Calu3 (cell line): ENCODE measurements around the gene CEACAM21. TPM values are rescaled to one million over a fixed set of nuclear protein-coding genes. Genes with fewer than 3 reads are reported as not detected.

Experiments used
- BruUV-seq: library from RNA; stranded (reverse); fragments of 400-500 nt; replicated peaks from 2 replicates; lab custom pipeline; 2021; lab: Mats Ljungman, UMichigan
- CTCF ChIA-PET: fragments of 300-600 bp; sonication (Branson Sonifier 250); formaldehyde crosslinking; loops from one replicate; lab custom pipeline; 2022; ENCODE audit warnings: antibody characterized with exemption; lab: Charles Lee
- DNase-seq: peaks from one replicate; pipeline ENCODE4 v3.0.0; 2022
- H3K27ac Mint-ChIP-seq: one replicate; pipeline ENCODE4 v1.8.0; 2022; ENCODE audit warnings: mixed read lengths; ENCODE audit not compliant: unreplicated experiment
- H3K27me3 Mint-ChIP-seq: one replicate; pipeline ENCODE4 v1.8.0; 2022; ENCODE audit warnings: mixed read lengths; ENCODE audit not compliant: unreplicated experiment
- H3K36me3 Mint-ChIP-seq: one replicate; pipeline ENCODE4 v1.8.0; 2022; ENCODE audit warnings: mild to moderate bottlenecking, moderate library complexity, mixed read lengths; ENCODE audit not compliant: insufficient read depth, unreplicated experiment
- H3K4me1 Mint-ChIP-seq: one replicate; pipeline ENCODE4 v1.8.0; 2022; ENCODE audit warnings: mild to moderate bottlenecking, low read depth, mixed read lengths; ENCODE audit not compliant: unreplicated experiment
- H3K4me3 Mint-ChIP-seq: one replicate; pipeline ENCODE4 v1.8.0; 2022; ENCODE audit warnings: mild to moderate bottlenecking, low read depth, moderate library complexity, mixed read lengths; ENCODE audit not compliant: unreplicated experiment
- H3K9me3 Mint-ChIP-seq: one replicate; pipeline ENCODE4 v1.8.0; 2022; ENCODE audit warnings: low read depth, mixed read lengths; ENCODE audit not compliant: unreplicated experiment
- intact Hi-C: fragments of 100-400 bp; cut with micrococcal nuclease; formaldehyde crosslinking; loops from one replicate; pipeline ENCODE4 v1.10.0; 2022; ENCODE audit not compliant: unreplicated experiment
- total RNA-seq: library from RNA; stranded (reverse); gene quantifications from 2 replicates; pipeline ENCODE4 v1.2.3, GENCODE V29; 2022
- TF ChIP-seq, protein P1 (sequence below): fragments of 200-600 bp; IDR thresholded peaks from one replicate; pipeline ENCODE4 v1.8.0; 2022; ENCODE audit warnings: antibody characterized with exemption; ENCODE audit not compliant: unreplicated experiment

The CEACAM21 gene
- total RNA-seq, 1 experiment from 2014 or later, result not detected

- Mint-ChIP-seq H3K4me3 (no peak overlapping the region), H3K9me3 (no peaks in the 10 kb centered on the region), H3K36me3 (no peaks in the 10 kb centered on the region), H3K27me3 (peaks cover 100% of the 10 kb centered on the region), H3K27ac (no peak overlapping the region), H3K4me1 (no peaks in the 10 kb centered on the region)
- TF ChIP-seq, protein P1, sequence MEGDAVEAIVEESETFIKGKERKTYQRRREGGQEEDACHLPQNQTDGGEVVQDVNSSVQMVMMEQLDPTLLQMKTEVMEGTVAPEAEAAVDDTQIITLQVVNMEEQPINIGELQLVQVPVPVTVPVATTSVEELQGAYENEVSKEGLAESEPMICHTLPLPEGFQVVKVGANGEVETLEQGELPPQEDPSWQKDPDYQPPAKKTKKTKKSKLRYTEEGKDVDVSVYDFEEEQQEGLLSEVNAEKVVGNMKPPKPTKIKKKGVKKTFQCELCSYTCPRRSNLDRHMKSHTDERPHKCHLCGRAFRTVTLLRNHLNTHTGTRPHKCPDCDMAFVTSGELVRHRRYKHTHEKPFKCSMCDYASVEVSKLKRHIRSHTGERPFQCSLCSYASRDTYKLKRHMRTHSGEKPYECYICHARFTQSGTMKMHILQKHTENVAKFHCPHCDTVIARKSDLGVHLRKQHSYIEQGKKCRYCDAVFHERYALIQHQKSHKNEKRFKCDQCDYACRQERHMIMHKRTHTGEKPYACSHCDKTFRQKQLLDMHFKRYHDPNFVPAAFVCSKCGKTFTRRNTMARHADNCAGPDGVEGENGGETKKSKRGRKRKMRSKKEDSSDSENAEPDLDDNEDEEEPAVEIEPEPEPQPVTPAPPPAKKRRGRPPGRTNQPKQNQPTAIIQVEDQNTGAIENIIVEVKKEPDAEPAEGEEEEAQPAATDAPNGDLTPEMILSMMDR, result no peak
- no TSS peak for BruUV-seq
- no peak for DNase-seq
- intact Hi-C loops, result no loop called here
- CTCF ChIA-PET, result no interaction called here
These were observed 42.2 kb downstream of the CEACAM21 start for GRCh38 chr19:41617941-41618730.

- Mint-ChIP-seq H3K9me3 (no peaks in the 10 kb centered on the region), H3K27me3 (peaks cover 100% of the 10 kb centered on the region), H3K27ac (no peak overlapping the region), H3K36me3 (no peaks in the 10 kb centered on the region), H3K4me3 (no peak overlapping the region), H3K4me1 (no peaks in the 10 kb centered on the region)
- CTCF ChIA-PET, result no interaction called here
- BruUV-seq, result no TSS peak
- DNase-seq, result no peak
- TF ChIP-seq, protein P1, result no peak
- intact Hi-C loops, result no loop called here
These were observed 43.1 kb downstream of the CEACAM21 start for GRCh38 chr19:41619018-41619556.

DNA sequence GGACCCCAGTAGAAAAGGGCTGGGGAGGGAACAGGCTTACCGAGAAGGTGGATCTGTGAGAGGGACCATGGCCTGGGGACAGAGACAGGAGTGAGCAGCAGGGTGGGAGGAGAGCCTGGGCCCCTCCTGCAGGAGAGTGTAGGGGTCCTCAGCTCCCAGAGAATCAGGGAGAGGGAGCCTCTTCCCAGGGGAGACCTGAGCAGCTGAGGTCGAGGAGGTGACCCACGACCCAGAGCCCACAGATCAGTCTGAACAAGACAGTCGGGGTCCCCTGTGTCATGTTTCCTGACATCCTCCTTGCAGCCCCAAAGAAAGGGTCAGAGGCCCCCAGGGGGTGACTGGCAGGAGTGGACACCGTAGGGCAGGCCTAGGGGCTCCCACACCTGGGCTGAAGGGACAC lies 44.2 kb downstream of the CEACAM21 start:
- H3K27me3 Mint-ChIP-seq, result peaks cover 100% of the 10 kb centered on the region
- H3K4me3 Mint-ChIP-seq, result no peak overlapping the region
- intact Hi-C loops, result no loop called here
- no peaks in the 10 kb centered on the region for H3K9me3 Mint-ChIP-seq
- H3K36me3 Mint-ChIP-seq, result no peaks in the 10 kb centered on the region
- BruUV-seq, result no TSS peak
- TF ChIP-seq, protein P1, result no peak
- DNase-seq, result no peak
- no peaks in the 10 kb centered on the region for H3K4me1 Mint-ChIP-seq
- CTCF ChIA-PET, result no interaction called here
- H3K27ac Mint-ChIP-seq, result no peak overlapping the region

DNA sequence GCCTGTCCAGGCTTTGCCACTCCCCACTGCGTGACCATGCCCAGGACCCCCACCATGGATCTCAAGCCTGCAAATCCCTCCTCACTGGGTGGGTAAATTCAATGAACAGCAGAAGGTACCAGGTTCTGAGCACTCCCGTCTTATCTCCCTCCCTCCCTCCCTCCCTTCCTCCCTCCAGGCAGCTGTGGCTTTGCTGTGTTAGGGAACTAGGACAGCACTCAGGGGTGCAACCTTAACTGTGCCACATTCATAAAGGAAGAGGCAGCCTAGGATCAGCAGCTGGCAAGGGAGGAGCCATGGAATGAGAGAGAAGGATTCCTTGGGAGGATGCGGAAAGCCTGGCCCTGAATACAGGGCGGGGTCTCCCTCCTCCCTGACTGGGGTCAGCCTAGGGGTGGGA lies 45.3 kb downstream of the CEACAM21 start:
- Mint-ChIP-seq H3K9me3 (no peaks in the 10 kb centered on the region), H3K27me3 (peaks cover 100% of the 10 kb centered on the region), H3K4me1 (no peaks in the 10 kb centered on the region), H3K36me3 (no peaks in the 10 kb centered on the region), H3K4me3 (no peak overlapping the region), H3K27ac (no peak overlapping the region)
- CTCF ChIA-PET, result interaction anchor here (0.7 kb wide), 1 partner anchor 19 kb away, joined by 3 read pairs; no protein-coding TSS in a partner anchor
- BruUV-seq, result no TSS peak
- intact Hi-C loops, result no loop called here
- DNase-seq, result no peak
- TF ChIP-seq, protein P1, result no peak
